ENCODE data around the gene SEMG1.

SEMG1 gene

DNA sequence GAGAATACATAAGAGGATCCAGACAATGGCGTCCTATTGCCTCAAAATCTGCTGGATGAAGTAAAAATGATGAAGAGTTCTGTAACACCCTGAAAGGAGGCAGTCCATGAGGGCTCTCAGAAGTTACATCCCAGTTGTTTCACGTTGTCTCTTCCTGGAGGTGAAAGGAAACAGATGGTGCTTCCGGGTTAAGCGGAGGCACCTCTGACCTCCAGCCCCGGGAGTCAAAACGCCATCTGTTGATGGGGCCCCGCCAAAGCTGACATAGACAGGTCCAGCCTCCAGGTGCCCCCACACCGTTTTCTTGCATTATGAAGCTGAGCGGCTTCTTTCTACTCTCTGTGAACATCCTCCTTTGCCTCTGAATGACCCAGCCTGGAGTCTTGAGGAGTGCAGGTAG is 23.8 kb downstream of the SEMG1 start:
- Histone ChIP-seq H2AFZ (ENCODE audit: low read depth) (no peak overlapping the region), H3K79me2 (ENCODE audit: insufficient read depth, low read depth) (no peaks in the 10 kb centered on the region), H3K27ac (no peak overlapping the region), H3K4me3 (IDR thresholded peaks at IDR 0.05; ENCODE audit: insufficient read depth, low read depth, low read length) (no peak overlapping the region), H3K4me2 (no peak overlapping the region), H3K4me1 (ENCODE audit: low read depth, poor library complexity, severe bottlenecking) (no peaks in the 10 kb centered on the region), H3K9ac (no peak overlapping the region), H3K27me3 (ENCODE audit: insufficient read depth, low read depth) (no peaks in the 10 kb centered on the region), H3K36me3 (ENCODE audit: insufficient read depth) (no peaks in the 10 kb centered on the region), H4K20me1 (ENCODE audit: insufficient read depth) (no peaks in the 10 kb centered on the region)
- TF ChIP-seq, protein P1, sequence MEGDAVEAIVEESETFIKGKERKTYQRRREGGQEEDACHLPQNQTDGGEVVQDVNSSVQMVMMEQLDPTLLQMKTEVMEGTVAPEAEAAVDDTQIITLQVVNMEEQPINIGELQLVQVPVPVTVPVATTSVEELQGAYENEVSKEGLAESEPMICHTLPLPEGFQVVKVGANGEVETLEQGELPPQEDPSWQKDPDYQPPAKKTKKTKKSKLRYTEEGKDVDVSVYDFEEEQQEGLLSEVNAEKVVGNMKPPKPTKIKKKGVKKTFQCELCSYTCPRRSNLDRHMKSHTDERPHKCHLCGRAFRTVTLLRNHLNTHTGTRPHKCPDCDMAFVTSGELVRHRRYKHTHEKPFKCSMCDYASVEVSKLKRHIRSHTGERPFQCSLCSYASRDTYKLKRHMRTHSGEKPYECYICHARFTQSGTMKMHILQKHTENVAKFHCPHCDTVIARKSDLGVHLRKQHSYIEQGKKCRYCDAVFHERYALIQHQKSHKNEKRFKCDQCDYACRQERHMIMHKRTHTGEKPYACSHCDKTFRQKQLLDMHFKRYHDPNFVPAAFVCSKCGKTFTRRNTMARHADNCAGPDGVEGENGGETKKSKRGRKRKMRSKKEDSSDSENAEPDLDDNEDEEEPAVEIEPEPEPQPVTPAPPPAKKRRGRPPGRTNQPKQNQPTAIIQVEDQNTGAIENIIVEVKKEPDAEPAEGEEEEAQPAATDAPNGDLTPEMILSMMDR (conservative IDR thresholded peaks at IDR 0.05; ENCODE audit: low read depth, low read length): no peak

GRCh38 chr20:45235995-45236394 is 29.2 kb downstream of the SEMG1 start:
- H2AFZ ChIP-seq (ENCODE audit: low read depth): no peak overlapping the region
- no peak overlapping the region for H3K4me2 ChIP-seq
- no peak overlapping the region for H3K27ac ChIP-seq
- no peak overlapping the region for H3K4me3 ChIP-seq (IDR thresholded peaks at IDR 0.05; ENCODE audit: insufficient read depth, low read depth, low read length)
- H3K4me1 ChIP-seq (ENCODE audit: low read depth, poor library complexity, severe bottlenecking): no peaks in the 10 kb centered on the region
- no peaks in the 10 kb centered on the region for H4K20me1 ChIP-seq (ENCODE audit: insufficient read depth)
- no peaks in the 10 kb centered on the region for H3K79me2 ChIP-seq (ENCODE audit: insufficient read depth, low read depth)
- no peaks in the 10 kb centered on the region for H3K27me3 ChIP-seq (ENCODE audit: insufficient read depth, low read depth)
- no peaks in the 10 kb centered on the region for H3K36me3 ChIP-seq (ENCODE audit: insufficient read depth)
- TF ChIP-seq, protein P1 (conservative IDR thresholded peaks at IDR 0.05; ENCODE audit: low read depth, low read length): peak; percentile 66
- no peak overlapping the region for H3K9ac ChIP-seq

DNA sequence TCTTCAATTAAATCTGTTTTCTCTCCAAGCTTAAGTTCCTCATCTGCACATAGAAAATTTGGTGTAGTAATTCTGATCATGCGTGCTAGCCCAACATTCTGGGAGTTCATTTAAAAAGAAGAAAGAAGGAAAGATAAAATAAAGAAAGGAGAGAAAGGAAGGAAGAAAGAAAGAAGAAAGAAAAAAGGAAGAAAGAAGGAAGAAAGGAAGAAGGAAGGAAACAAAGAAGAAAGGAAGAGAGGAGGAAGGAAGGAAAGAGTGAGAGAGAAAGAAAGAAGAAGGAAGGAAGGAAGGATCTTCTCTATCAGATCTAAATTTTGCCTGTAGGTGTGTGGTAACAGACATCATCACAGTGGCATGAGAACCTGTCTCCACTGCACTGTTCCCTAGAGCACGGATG is 31.3 kb downstream of the SEMG1 start:
- H3K9ac ChIP-seq: no peak overlapping the region
- no peaks in the 10 kb centered on the region for H3K79me2 ChIP-seq (ENCODE audit: insufficient read depth, low read depth)
- H3K4me2 ChIP-seq: no peak overlapping the region
- H2AFZ ChIP-seq (ENCODE audit: low read depth): no peak overlapping the region
- no peak overlapping the region for H3K27ac ChIP-seq
- no peaks in the 10 kb centered on the region for H3K4me1 ChIP-seq (ENCODE audit: low read depth, poor library complexity, severe bottlenecking)
- H4K20me1 ChIP-seq (ENCODE audit: insufficient read depth): no peaks in the 10 kb centered on the region
- TF ChIP-seq, protein P1 (conservative IDR thresholded peaks at IDR 0.05; ENCODE audit: low read depth, low read length): no peak
- H3K27me3 ChIP-seq (ENCODE audit: insufficient read depth, low read depth): no peaks in the 10 kb centered on the region
- no peak overlapping the region for H3K4me3 ChIP-seq (IDR thresholded peaks at IDR 0.05; ENCODE audit: insufficient read depth, low read depth, low read length)
- H3K36me3 ChIP-seq (ENCODE audit: insufficient read depth): no peaks in the 10 kb centered on the region

DNA sequence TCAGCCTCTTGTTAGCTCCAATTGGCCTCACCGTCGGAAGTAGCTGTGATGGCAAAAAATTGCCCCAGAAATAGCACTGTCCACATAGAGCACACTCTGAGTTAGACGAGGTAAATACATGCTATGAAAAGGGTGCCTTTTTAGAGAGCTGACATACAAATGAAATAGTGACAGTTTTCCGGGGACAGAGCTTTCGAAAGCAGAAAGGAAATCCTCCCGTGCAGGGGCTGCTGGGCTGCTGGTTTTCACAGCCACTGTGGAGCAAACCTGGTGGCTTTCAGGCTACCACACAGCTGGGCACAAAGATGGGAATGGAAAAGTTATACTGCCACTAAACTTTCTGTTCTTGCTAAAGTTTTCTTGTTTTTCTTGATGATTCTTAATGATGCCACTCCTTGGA is 39.3 kb downstream of the SEMG1 start:
- Histone ChIP-seq H3K4me3 (IDR thresholded peaks at IDR 0.05; ENCODE audit: insufficient read depth, low read depth, low read length) (no peak overlapping the region), H3K79me2 (ENCODE audit: insufficient read depth, low read depth) (no peaks in the 10 kb centered on the region), H3K27me3 (ENCODE audit: insufficient read depth, low read depth) (no peaks in the 10 kb centered on the region), H4K20me1 (ENCODE audit: insufficient read depth) (no peaks in the 10 kb centered on the region), H3K4me1 (ENCODE audit: low read depth, poor library complexity, severe bottlenecking) (no peaks in the 10 kb centered on the region), H3K4me2 (no peak overlapping the region), H2AFZ (ENCODE audit: low read depth) (no peak overlapping the region), H3K27ac (no peak overlapping the region), H3K9ac (no peak overlapping the region), H3K36me3 (ENCODE audit: insufficient read depth) (no peaks in the 10 kb centered on the region)
- TF ChIP-seq, protein P1 (conservative IDR thresholded peaks at IDR 0.05; ENCODE audit: low read depth, low read length): no peak

All from KMS-11 (cell line).